Astrocyte of the spinal cord (primary cell): ENCODE data around the gene TPSG1.

Experiments used
- DNase-seq: peaks from one replicate; pipeline ENCODE4 v3.0.0; 2011; ENCODE audit warnings: low read depth, low spot score
- H3K4me3 ChIP-seq: 2 replicates; pipeline ENCODE4 v1.5.1; 2011; ENCODE audit warnings: low read depth, mild to moderate bottlenecking, low read length, moderate library complexity
- CTCF ChIP-seq: IDR thresholded peaks from 2 replicates; pipeline ENCODE4 v1.5.1; 2012; ENCODE audit warnings: low read depth, mild to moderate bottlenecking, low read length, inconsistent platforms
- in situ Hi-C: cut with HindIII; loops from 2 replicates; pipeline ENCODE4 v1.10.0; 2017; ENCODE audit warnings: low sequenced_read_pairs

TPSG1 gene

GRCh38 chr16:1261131-1261892, 36.2 kb upstream of the TPSG1 start:
- TF ChIP-seq CTCF = no peak
- DNase-seq = no peak
- no peak overlapping the region for H3K4me3 ChIP-seq
- in situ Hi-C loops = no loop called here

- no peak for TF ChIP-seq CTCF
- in situ Hi-C loops = no loop called here
- no peak overlapping the region for H3K4me3 ChIP-seq
- no peak for DNase-seq
Observed at GRCh38 chr16:1260101-1260680, 35.1 kb upstream of the TPSG1 start.

GRCh38 chr16:1259760-1260068, 34.6 kb upstream of the TPSG1 start:
- in situ Hi-C loops = no loop called here
- no peak for TF ChIP-seq CTCF
- DNase-seq = no peak
- no peak overlapping the region for H3K4me3 ChIP-seq

GRCh38 chr16:1258906-1259759, 34.1 kb upstream of the TPSG1 start:
- H3K4me3 ChIP-seq = no peak overlapping the region
- TF ChIP-seq CTCF = no peak
- in situ Hi-C loops = no loop called here
- DNase-seq = no peak

GRCh38 chr16:1258225-1258600, 33.1 kb upstream of the TPSG1 start:
- no peak overlapping the region for H3K4me3 ChIP-seq
- in situ Hi-C loops = no loop called here
- TF ChIP-seq CTCF = no peak
- DNase-seq = no peak

- DNase-seq = no peak
- no peak for TF ChIP-seq CTCF
- no peak overlapping the region for H3K4me3 ChIP-seq
- in situ Hi-C loops = no loop called here
Observed at GRCh38 chr16:1257561-1258224, 32.6 kb upstream of the TPSG1 start.
